ENCODE data around the gene PADI3. TPM values are rescaled to one million over a fixed set of nuclear protein-coding genes. Genes with fewer than 3 reads are reported as not detected.

Gene PADI3
- total and polyA plus RNA-seq, 2 donors (not counting 1 experiment from before 2014, with no cell fraction given) = not detected

DNA sequence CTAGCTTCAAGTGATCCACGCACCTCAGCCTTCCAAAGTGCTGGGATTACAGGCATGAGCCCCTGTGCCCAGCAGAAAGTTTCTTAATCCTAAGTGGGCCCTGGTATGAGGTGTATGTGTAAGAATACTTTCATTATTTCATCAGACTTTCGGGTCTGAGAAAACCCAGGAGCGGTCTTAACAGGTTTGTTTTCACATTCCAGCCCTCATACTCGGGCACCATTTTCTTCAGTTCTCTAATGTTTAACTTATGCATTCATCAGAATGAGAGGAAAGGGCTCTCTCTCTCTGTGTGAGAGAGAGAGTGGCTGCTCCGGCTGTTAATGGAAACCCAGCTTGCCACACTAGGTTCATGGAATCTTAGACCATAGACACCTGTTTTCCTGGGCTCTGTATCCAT lies 48.1 kb upstream of the PADI3 start:
- H3K36me3 ChIP-seq (ENCODE audit: control insufficient read depth, insufficient read depth, low read length) = no peaks in the 10 kb centered on the region
- H3K27ac ChIP-seq (ENCODE audit: insufficient read depth, low read length) = no peak overlapping the region
- H3K4me2 ChIP-seq (ENCODE audit: extremely low read depth, insufficient read depth, low read length) = no peak overlapping the region
- TF ChIP-seq EZH2 (IDR thresholded peaks at IDR 0.05; ENCODE audit: low read length, missing control alignments) = no peak
- TF ChIP-seq, protein P1, sequence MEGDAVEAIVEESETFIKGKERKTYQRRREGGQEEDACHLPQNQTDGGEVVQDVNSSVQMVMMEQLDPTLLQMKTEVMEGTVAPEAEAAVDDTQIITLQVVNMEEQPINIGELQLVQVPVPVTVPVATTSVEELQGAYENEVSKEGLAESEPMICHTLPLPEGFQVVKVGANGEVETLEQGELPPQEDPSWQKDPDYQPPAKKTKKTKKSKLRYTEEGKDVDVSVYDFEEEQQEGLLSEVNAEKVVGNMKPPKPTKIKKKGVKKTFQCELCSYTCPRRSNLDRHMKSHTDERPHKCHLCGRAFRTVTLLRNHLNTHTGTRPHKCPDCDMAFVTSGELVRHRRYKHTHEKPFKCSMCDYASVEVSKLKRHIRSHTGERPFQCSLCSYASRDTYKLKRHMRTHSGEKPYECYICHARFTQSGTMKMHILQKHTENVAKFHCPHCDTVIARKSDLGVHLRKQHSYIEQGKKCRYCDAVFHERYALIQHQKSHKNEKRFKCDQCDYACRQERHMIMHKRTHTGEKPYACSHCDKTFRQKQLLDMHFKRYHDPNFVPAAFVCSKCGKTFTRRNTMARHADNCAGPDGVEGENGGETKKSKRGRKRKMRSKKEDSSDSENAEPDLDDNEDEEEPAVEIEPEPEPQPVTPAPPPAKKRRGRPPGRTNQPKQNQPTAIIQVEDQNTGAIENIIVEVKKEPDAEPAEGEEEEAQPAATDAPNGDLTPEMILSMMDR (conservative IDR thresholded peaks at IDR 0.05 in 1 of 2, IDR thresholded peaks at IDR 0.05 in 1 of 2; ENCODE audit: low read depth in 1 of 2, low read length in 2 of 2) = no peak
- no peak overlapping the region for H3K4me3 ChIP-seq (replicated peaks in 1 of 4; ENCODE audit: control extremely low read depth in 1 of 4, insufficient read depth in 1 of 4, low read depth in 3 of 4, low read length in 4 of 4)
- H4K20me1 ChIP-seq (ENCODE audit: control insufficient read depth, extremely low read depth, insufficient read depth, low read length) = no peaks in the 10 kb centered on the region
- H3K9me3 ChIP-seq (ENCODE audit: control insufficient read depth, insufficient read depth, low read depth, low read length) = no peaks in the 10 kb centered on the region
- H3K27me3 ChIP-seq (ENCODE audit: control insufficient read depth, insufficient read depth, low read length) = peaks cover 6% of the 10 kb centered on the region
- H3K9ac ChIP-seq (ENCODE audit: insufficient read depth, low read length) = no peak overlapping the region
- H2AFZ ChIP-seq (ENCODE audit: low read length) = no peak overlapping the region
- peaks cover 3% of the 10 kb centered on the region for H3K4me1 ChIP-seq (ENCODE audit: control insufficient read depth, extremely low read depth, insufficient read depth, low read length)
- no peaks in the 10 kb centered on the region for H3K79me2 ChIP-seq (ENCODE audit: control insufficient read depth, insufficient read depth, low read length)
- DNase-seq (ENCODE audit: low read depth in 2 of 2) = no peak

DNA sequence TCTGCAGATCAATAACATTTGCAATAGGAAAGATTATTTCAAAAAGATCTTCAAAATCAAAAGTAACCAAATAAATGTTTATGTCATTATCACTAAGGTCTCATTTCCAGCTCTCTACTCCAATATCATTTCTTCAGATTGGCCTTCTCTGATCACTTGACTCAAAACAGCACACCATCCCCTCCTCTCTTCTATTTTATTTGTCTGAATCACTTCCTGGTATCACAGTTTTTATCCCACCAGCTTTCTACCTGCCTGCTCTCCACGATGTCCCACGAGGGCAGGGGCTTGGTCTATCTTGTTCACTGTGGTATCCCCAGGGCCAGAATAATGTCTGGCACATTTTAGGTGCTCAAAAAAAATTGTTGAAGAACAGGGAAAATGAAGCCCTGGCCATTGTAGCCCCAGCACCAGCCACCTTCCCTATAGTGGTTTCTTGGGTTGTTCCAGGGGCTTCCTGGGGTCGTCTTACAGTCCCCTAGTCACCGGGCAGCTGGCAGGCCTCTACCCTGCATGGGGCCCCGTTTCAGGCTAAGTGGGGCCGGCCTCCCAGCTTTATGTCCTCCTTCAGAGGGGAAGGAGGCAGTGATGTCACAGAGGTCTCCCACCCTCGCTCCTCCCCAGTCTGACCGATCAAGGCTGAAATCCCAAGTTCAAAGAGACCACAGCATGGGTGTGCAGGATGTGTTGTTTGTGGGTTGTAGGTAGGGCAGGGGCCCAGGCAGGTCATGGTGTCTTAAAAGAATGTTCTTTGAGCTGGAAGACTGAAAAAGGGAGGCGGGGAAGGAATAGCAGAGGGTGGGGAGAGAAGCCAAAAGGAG lies 47.5 kb upstream of the PADI3 start:
- Histone ChIP-seq H4K20me1 (ENCODE audit: control insufficient read depth, extremely low read depth, insufficient read depth, low read length) (no peaks in the 10 kb centered on the region), H3K79me2 (ENCODE audit: control insufficient read depth, insufficient read depth, low read length) (no peaks in the 10 kb centered on the region), H3K9ac (ENCODE audit: insufficient read depth, low read length) (no peak overlapping the region), H3K36me3 (ENCODE audit: control insufficient read depth, insufficient read depth, low read length) (no peaks in the 10 kb centered on the region), H3K4me1 (ENCODE audit: control insufficient read depth, extremely low read depth, insufficient read depth, low read length) (peaks cover 3% of the 10 kb centered on the region), H3K4me3 (replicated peaks in 1 of 4; ENCODE audit: control extremely low read depth in 1 of 4, insufficient read depth in 1 of 4, low read depth in 3 of 4, low read length in 4 of 4) (no peak overlapping the region), H3K9me3 (ENCODE audit: control insufficient read depth, insufficient read depth, low read depth, low read length) (no peaks in the 10 kb centered on the region), H3K27ac (ENCODE audit: insufficient read depth, low read length) (no peak overlapping the region), H3K27me3 (ENCODE audit: control insufficient read depth, insufficient read depth, low read length) (peaks cover 6% of the 10 kb centered on the region), H2AFZ (ENCODE audit: low read length) (no peak overlapping the region), H3K4me2 (ENCODE audit: extremely low read depth, insufficient read depth, low read length) (no peak overlapping the region)
- DNase-seq (ENCODE audit: low read depth in 2 of 2) = peak in 1 of 2 donors; percentile 27
- no peak for TF ChIP-seq EZH2 (IDR thresholded peaks at IDR 0.05; ENCODE audit: low read length, missing control alignments)
- TF ChIP-seq, protein P1 (conservative IDR thresholded peaks at IDR 0.05 in 1 of 2, IDR thresholded peaks at IDR 0.05 in 1 of 2; ENCODE audit: low read depth in 1 of 2, low read length in 2 of 2) = no peak

DNA sequence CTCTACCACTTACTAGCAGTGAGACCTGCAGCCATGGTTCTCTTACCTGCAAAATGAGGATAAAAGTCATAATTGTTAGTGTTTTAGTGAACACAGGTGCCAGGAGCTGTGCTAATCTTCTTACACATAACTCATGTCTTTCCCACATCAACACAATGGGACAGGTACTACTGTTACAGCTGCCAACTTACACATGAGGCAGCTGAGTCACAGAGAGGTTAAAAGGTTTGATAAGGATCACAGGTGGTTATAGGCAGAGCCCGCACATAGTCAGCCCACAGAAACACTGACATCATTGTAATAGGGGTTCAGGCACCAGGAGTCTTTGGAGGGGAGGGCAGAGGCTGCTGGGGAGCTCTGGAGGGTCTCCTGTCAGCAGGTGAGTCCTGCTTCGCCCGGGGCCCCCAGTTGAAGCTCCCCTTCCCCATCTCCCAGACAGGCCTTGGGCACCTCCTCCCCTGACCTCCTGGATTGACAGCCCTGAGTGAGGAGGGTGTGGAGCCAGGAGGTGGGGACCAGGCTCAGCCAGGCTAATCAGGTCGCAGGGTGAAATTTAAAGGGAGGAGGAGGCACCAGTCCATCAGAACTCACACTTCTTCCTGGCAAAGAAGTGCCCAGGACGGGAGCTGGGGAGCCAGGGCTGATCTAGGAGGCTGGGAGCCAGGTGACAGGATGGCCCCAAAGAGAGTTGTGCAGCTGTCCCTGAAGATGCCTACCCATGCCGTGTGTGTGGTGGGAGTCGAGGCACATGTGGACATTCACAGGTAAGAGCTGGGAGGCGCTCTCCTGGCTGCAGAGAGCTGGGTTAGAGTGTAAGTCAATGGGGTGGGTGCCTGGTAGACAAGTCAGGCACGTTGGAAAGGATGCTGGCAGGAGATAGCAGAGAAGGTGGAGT lies 44.1 kb upstream of the PADI3 start, which contains the start of gene PADI1:
TSS of gene PADI1 (plus strand) at position 583 of the 895 bp plus-strand sequence. CDS start at position 673, 90 bp downstream.
- no peak within 1 kb of the TSS for H3K9ac ChIP-seq (ENCODE audit: insufficient read depth, low read length)
- H3K27me3 ChIP-seq (ENCODE audit: control insufficient read depth, insufficient read depth, low read length) = peaks cover 6% of the 10 kb centered on the region
- no peak for TF ChIP-seq EZH2 (IDR thresholded peaks at IDR 0.05; ENCODE audit: low read length, missing control alignments)
- TF ChIP-seq, protein P1 (conservative IDR thresholded peaks at IDR 0.05 in 1 of 2, IDR thresholded peaks at IDR 0.05 in 1 of 2; ENCODE audit: low read depth in 1 of 2, low read length in 2 of 2) = no peak
- no peaks in the 10 kb centered on the region for H3K9me3 ChIP-seq (ENCODE audit: control insufficient read depth, insufficient read depth, low read depth, low read length)
- H3K4me1 ChIP-seq (ENCODE audit: control insufficient read depth, extremely low read depth, insufficient read depth, low read length) = no peaks in the 10 kb centered on the region
- no peak within 1 kb of the TSS for H3K27ac ChIP-seq (ENCODE audit: insufficient read depth, low read length)
- H3K4me2 ChIP-seq (ENCODE audit: extremely low read depth, insufficient read depth, low read length) = no peak within 1 kb of the TSS
- H3K79me2 ChIP-seq (ENCODE audit: control insufficient read depth, insufficient read depth, low read length) = no peaks in the 10 kb centered on the region
- no peak within 1 kb of the TSS for H3K4me3 ChIP-seq (replicated peaks in 1 of 4; ENCODE audit: control extremely low read depth in 1 of 4, insufficient read depth in 1 of 4, low read depth in 3 of 4, low read length in 4 of 4)
- no peak for DNase-seq (ENCODE audit: low read depth in 2 of 2)
- no peaks in the 10 kb centered on the region for H3K36me3 ChIP-seq (ENCODE audit: control insufficient read depth, insufficient read depth, low read length)
- H4K20me1 ChIP-seq (ENCODE audit: control insufficient read depth, extremely low read depth, insufficient read depth, low read length) = no peaks in the 10 kb centered on the region
- no peak within 1 kb of the TSS for H2AFZ ChIP-seq (ENCODE audit: low read length)
